ENCODE results near the gene CHD5.

Gene CHD5

DNA sequence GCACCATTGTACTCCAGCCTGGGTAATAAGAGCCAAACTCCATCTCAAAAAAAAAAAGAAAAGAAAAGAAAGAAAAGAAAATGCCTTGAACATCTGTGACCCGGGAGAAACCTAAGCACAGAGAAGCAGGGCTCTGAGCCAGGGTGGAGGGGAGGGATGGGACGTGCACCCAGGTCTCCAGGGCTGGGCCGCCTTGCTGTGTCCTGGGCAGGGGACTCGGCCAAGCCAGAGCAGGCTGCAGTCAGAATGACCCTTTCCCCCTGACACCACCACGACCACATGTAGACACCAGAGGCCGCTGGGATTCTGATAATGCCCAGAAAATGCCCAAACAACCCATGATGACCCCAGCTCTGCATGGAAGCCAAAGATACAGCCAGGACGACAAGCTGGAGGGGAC lies 17.8 kb downstream of the CHD5 start:
- Histone ChIP-seq H2AFZ (ENCODE audit: low read depth, low read length) (no peak overlapping the region), H3K4me3 (ENCODE audit: low read depth in 1 of 2, low read length in 2 of 2) (no peak overlapping the region), H3K27me3 (ENCODE audit: insufficient read depth, low read length, poor library complexity) (no peaks in the 10 kb centered on the region), H3K79me2 (ENCODE audit: insufficient read depth, low read length) (no peaks in the 10 kb centered on the region), H3K36me3 (ENCODE audit: insufficient read depth, low read length) (no peaks in the 10 kb centered on the region), H3K27ac (ENCODE audit: low read length) (no peak overlapping the region), H3K4me1 (ENCODE audit: insufficient read depth, low read length) (no peaks in the 10 kb centered on the region), H3K9ac (ENCODE audit: low read depth, low read length) (no peak overlapping the region), H3K9me3 (ENCODE audit: insufficient read depth, low read length, severe bottlenecking) (no peaks in the 10 kb centered on the region), H4K20me1 (ENCODE audit: insufficient read depth, low read length) (peaks cover 32% of the 10 kb centered on the region), H3K4me2 (ENCODE audit: insufficient read depth, low read length) (no peak overlapping the region)
- no peak for ATAC-seq (ENCODE audit: insufficient read depth, low read depth)
- DNase-seq, result no peak
- no peak for TF ChIP-seq EZH2 (IDR thresholded peaks at IDR 0.05; ENCODE audit: borderline replicate concordance, low read depth, low read length, severe bottlenecking)
- no peak for TF ChIP-seq CTCF (IDR thresholded peaks at IDR 0.05; ENCODE audit: borderline replicate concordance, extremely low read depth, low read length, poor library complexity, severe bottlenecking)

DNA sequence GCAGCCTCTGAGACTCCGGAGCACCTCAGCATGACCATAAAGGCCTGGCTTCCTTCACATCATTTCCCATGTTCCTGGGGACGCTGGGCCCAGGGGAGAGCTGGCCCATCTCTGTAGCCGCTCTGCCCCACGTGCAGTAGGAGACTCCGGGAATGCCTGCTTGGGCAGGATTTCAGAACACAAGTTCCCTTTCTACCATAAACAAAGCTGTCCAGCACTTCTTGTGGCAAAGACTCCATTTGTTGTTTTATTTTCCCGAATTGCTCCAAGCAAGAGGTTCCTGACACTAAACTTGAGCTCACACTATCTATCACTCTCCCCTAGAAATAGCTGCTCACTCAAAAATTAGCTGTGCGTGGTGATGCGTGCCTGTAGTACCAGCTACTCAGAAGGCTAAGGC lies 21.9 kb downstream of the CHD5 start:
- Histone ChIP-seq H4K20me1 (ENCODE audit: insufficient read depth, low read length) (peaks cover 25% of the 10 kb centered on the region), H3K9me3 (ENCODE audit: insufficient read depth, low read length, severe bottlenecking) (no peaks in the 10 kb centered on the region), H2AFZ (ENCODE audit: low read depth, low read length) (no peak overlapping the region), H3K4me2 (ENCODE audit: insufficient read depth, low read length) (no peak overlapping the region), H3K9ac (ENCODE audit: low read depth, low read length) (no peak overlapping the region), H3K36me3 (ENCODE audit: insufficient read depth, low read length) (no peaks in the 10 kb centered on the region), H3K79me2 (ENCODE audit: insufficient read depth, low read length) (no peaks in the 10 kb centered on the region), H3K4me1 (ENCODE audit: insufficient read depth, low read length) (no peaks in the 10 kb centered on the region), H3K27ac (ENCODE audit: low read length) (no peak overlapping the region), H3K4me3 (ENCODE audit: low read depth in 1 of 2, low read length in 2 of 2) (no peak overlapping the region), H3K27me3 (ENCODE audit: insufficient read depth, low read length, poor library complexity) (no peaks in the 10 kb centered on the region)
- ATAC-seq (ENCODE audit: insufficient read depth, low read depth), result no peak
- DNase-seq, result no peak
- TF ChIP-seq EZH2 (IDR thresholded peaks at IDR 0.05; ENCODE audit: borderline replicate concordance, low read depth, low read length, severe bottlenecking), result no peak
- no peak for TF ChIP-seq CTCF (IDR thresholded peaks at IDR 0.05; ENCODE audit: borderline replicate concordance, extremely low read depth, low read length, poor library complexity, severe bottlenecking)

DNA sequence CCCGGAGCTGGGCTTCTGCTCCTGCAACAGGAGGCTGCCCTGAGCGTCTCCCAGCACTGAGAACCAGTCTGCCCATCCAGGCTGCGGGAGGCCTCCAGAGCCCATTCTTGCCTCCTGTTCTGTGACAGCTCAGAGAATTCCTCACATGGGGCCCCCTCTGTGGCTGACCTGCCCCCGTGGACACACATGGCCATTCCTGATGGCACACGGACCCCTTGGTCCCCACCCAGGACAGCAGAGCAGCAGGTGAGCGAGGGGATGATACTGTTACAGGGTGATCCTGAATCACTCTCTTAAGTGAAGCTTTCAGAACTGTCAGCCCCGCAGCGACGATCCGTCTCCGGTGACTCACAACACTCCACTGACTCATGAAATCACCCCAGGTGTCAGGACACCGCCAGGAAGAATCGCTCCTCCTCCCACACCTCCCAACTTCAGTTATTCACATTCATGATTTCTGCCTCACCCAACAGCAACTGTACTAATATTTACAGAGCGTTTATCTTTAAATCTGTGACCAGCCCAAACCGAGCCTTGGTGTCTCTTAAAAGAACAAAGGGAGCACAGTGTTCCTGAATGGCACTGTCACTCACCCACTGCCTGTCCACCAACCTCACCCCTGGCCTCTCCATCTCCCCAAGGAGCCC lies 22.5 kb downstream of the CHD5 start:
- Histone ChIP-seq H3K4me2 (ENCODE audit: insufficient read depth, low read length) (no peak overlapping the region), H3K9me3 (ENCODE audit: insufficient read depth, low read length, severe bottlenecking) (no peaks in the 10 kb centered on the region), H3K4me1 (ENCODE audit: insufficient read depth, low read length) (no peaks in the 10 kb centered on the region), H2AFZ (ENCODE audit: low read depth, low read length) (no peak overlapping the region), H3K79me2 (ENCODE audit: insufficient read depth, low read length) (no peaks in the 10 kb centered on the region), H3K9ac (ENCODE audit: low read depth, low read length) (no peak overlapping the region), H3K27me3 (ENCODE audit: insufficient read depth, low read length, poor library complexity) (no peaks in the 10 kb centered on the region), H3K36me3 (ENCODE audit: insufficient read depth, low read length) (no peaks in the 10 kb centered on the region), H3K27ac (ENCODE audit: low read length) (no peak overlapping the region), H3K4me3 (ENCODE audit: low read depth in 1 of 2, low read length in 2 of 2) (no peak overlapping the region), H4K20me1 (ENCODE audit: insufficient read depth, low read length) (peaks cover 20% of the 10 kb centered on the region)
- no peak for TF ChIP-seq CTCF (IDR thresholded peaks at IDR 0.05; ENCODE audit: borderline replicate concordance, extremely low read depth, low read length, poor library complexity, severe bottlenecking)
- TF ChIP-seq EZH2 (IDR thresholded peaks at IDR 0.05; ENCODE audit: borderline replicate concordance, low read depth, low read length, severe bottlenecking), result no peak
- ATAC-seq (ENCODE audit: insufficient read depth, low read depth), result no peak
- DNase-seq, result no peak

All from DND-41 (cell line).